Spleen (tissue), 11 donors: ENCODE results near the gene NPEPL1. TPM values are rescaled to one million over a fixed set of nuclear protein-coding genes. Genes with fewer than 3 reads are reported as not detected.

Source experiments
- DNase-seq: peaks from one replicate; pipeline ENCODE4 v3.0.0-alpha.2; 2020
- H3K27ac ChIP-seq, 8 donors: fragments of 200-600 bp; sonication (generic) in 7 of 8; 1 replicate in 4 of 8; 2 replicates in 4 of 8; pipeline versions ENCODE4 v1.5.0 to v1.8.0; 2016 to 2021; ENCODE audit warnings: inconsistent platforms in 4 of 8, mild to moderate bottlenecking in 4 of 8, moderate library complexity in 1 of 8
- H3K27me3 ChIP-seq, 7 donors: fragments of 200-600 bp; sonication (generic) in 6 of 7; replicated peaks in 1 of 7; 1 replicate in 4 of 7; 2 replicates in 3 of 7; pipeline versions ENCODE4 v1.5.0 to v1.8.0; 2016 to 2021; ENCODE audit warnings: inconsistent platforms in 3 of 7, mild to moderate bottlenecking in 1 of 7
- H3K36me3 ChIP-seq, 6 donors: fragments of 200-600 bp; sonication (generic) in 5 of 6; 1 replicate in 4 of 6; 2 replicates in 2 of 6; pipeline versions ENCODE4 v1.5.0 to v1.8.0; 2016 to 2021; ENCODE audit warnings: inconsistent platforms in 2 of 6
- H3K4me1 ChIP-seq, 6 donors: fragments of 200-600 bp; sonication (generic) in 5 of 6; 1 replicate in 3 of 6; 2 replicates in 3 of 6; pipeline versions ENCODE4 v1.5.0 to v1.8.0; 2016 to 2021; ENCODE audit warnings: inconsistent platforms in 3 of 6
- H3K4me3 ChIP-seq, 8 donors: fragments of 200-600 bp; sonication (generic) in 7 of 8; 1 replicate in 4 of 8; 2 replicates in 4 of 8; pipeline versions ENCODE4 v1.5.0 to v1.8.0; 2016 to 2021; ENCODE audit warnings: inconsistent platforms in 4 of 8, mild to moderate bottlenecking in 4 of 8, moderate library complexity in 2 of 8
- H3K9me3 ChIP-seq, 8 donors: fragments of 200-600 bp; sonication (generic) in 7 of 8; 1 replicate in 4 of 8; 2 replicates in 4 of 8; pipeline versions ENCODE4 v1.5.0 to v1.8.0; 2016 to 2021; ENCODE audit warnings: inconsistent platforms in 4 of 8
- POLR2A ChIP-seq, 3 donors: fragments of 450-650 bp; IDR thresholded peaks; one replicate each; pipeline ENCODE4 v1.5.1; 2017; ENCODE audit warnings: antibody characterized with exemption in 3 of 3, mild to moderate bottlenecking in 1 of 3
- POLR2AphosphoS5 ChIP-seq, 3 donors: sonication (generic); formaldehyde crosslinking; IDR thresholded peaks; one replicate each; pipeline ENCODE4 v1.5.1; 2017; ENCODE audit warnings: antibody characterized with exemption in 3 of 3
- WGBS, 5 donors: extraction: QIAGEN DNeasy Blood & Tissue Kit in 3 of 5; methylation state at CpG; one replicate each; pipeline versions ENCODE4 v1.1.5 to v1.1.7; 2013 to 2018; 5-methylcytosine and 5-hydroxymethylcytosine counted together
- intact Hi-C: fragments of 100-400 bp; cut with DNase I; formaldehyde crosslinking; loops from one replicate; pipeline ENCODE4 v1.15.0; 2023; ENCODE audit warnings: low total_unique reads
- polyA plus RNA-seq, 3 donors: library from polyadenylated mRNA; stranded (reverse); fragments of 200-250 nt; gene quantifications; one replicate each; pipeline ENCODE4 v1.2.1, GENCODE V29; 2013
- total RNA-seq, 7 donors: library from RNA; depleted of rRNA in 3 of 7; stranded (reverse); fragments of >200 nt in 3 of 7; fragmentation: NEBNext Ultra II Directional in 4 of 7; extraction: Animal tissue kit (Norgen Biotek cat#: 25700) in 4 of 7; gene quantifications; one replicate each; pipeline versions ENCODE4 v1.1.0 to v1.2.1, GENCODE V29; 2016 to 2021
- TF ChIP-seq, protein P1 (sequence below), 11 experiments: fragments of 200-600 bp in 7 of 11; fragments of 450-650 bp in 4 of 11; sonication (generic) in 4 of 11; IDR thresholded peaks in 8 of 11; conservative IDR thresholded peaks in 3 of 11; 1 replicate in 7 of 11; 2 replicates in 4 of 11; pipeline versions ENCODE4 v1.4.0 to v1.8.0; 2016 to 2021; ENCODE audit warnings: antibody characterized with exemption in 11 of 11, inconsistent platforms in 4 of 11, mild to moderate bottlenecking in 1 of 11
- donor health status: healthy with polysubstance abuse.
- donor health status: DM: no; HTN: no; CAD: no; lungs with moderate emphysema.
- donor health status: DM: no; HTN: no; CAD: no.
- donor health status: Bipolar disorder and iron deficiency.
- donor health status: healthy.
- donor health status: DM: no; HTN: no; CAD: no.
- donor health status: DM: yes; HTN: yes; CAD: no.

The NPEPL1 gene
- total and polyA plus RNA-seq, 10 donors = 19.3 to 61.7 (median 56.2) TPM

DNA sequence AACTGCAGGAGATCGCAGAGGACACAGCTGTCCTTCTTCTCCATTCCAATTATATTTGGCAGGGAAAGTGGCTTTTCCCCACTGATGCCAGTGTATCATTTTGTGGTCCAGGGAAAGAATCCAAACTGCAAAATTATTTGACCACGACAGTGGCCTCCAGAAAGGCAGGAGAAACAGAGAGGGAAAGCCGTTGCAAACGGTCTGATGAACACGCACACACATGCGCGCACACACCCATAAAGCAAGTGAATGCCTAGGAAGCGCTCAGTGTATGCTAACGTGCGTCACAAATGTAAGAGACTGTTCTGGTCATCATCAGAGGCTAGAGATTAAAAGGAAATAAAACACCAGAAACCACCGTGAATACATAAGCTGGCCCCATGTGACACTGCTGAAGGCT lies 54.0 kb downstream of the NPEPL1 start:
- WGBS, 5 donors = 65 to 84% (median 77%) methylated on average over 11 of the region's 11 CpGs
- no peaks in the 10 kb centered on the region for H3K36me3 ChIP-seq
- peaks cover 0 to 50% (median 0%) of the 10 kb centered on the region in 7 donors for H3K27me3 ChIP-seq
- no peaks in the 10 kb centered on the region for H3K9me3 ChIP-seq
- intact Hi-C loops = no loop called here
- no peak overlapping the region for H3K27ac ChIP-seq
- no peak for DNase-seq
- no peak for TF ChIP-seq POLR2A (IDR thresholded peaks at IDR 0.05)
- TF ChIP-seq, protein P1, sequence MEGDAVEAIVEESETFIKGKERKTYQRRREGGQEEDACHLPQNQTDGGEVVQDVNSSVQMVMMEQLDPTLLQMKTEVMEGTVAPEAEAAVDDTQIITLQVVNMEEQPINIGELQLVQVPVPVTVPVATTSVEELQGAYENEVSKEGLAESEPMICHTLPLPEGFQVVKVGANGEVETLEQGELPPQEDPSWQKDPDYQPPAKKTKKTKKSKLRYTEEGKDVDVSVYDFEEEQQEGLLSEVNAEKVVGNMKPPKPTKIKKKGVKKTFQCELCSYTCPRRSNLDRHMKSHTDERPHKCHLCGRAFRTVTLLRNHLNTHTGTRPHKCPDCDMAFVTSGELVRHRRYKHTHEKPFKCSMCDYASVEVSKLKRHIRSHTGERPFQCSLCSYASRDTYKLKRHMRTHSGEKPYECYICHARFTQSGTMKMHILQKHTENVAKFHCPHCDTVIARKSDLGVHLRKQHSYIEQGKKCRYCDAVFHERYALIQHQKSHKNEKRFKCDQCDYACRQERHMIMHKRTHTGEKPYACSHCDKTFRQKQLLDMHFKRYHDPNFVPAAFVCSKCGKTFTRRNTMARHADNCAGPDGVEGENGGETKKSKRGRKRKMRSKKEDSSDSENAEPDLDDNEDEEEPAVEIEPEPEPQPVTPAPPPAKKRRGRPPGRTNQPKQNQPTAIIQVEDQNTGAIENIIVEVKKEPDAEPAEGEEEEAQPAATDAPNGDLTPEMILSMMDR (IDR thresholded peaks at IDR 0.05 in 8 of 11, conservative IDR thresholded peaks at IDR 0.05 in 3 of 11) = no peak
- no peak for TF ChIP-seq POLR2AphosphoS5 (IDR thresholded peaks at IDR 0.05)
- H3K4me3 ChIP-seq = no peak overlapping the region
- no peaks in the 10 kb centered on the region for H3K4me1 ChIP-seq

DNA sequence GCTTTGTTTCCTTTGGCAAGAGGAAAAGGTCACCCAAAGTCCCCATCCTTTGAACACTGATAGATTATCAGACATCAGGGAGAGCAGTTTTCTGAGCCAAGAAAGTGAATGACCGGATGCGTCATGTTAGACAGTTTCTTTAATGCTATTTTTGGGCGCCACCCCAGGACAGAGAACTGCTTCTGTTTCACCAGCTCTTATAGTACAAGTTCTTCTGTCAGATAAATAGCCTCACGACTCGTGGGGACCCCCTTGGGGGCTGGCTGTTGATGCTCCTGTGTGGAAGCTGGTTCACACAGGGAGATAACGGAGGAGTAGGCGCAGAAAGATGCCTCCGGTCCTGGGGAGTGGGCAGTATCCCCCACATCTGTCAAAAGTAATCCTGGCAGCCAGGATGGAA lies 54.6 kb downstream of the NPEPL1 start:
- Histone ChIP-seq H3K9me3 (no peaks in the 10 kb centered on the region), H3K36me3 (no peaks in the 10 kb centered on the region), H3K27ac (no peak overlapping the region), H3K4me1 (no peaks in the 10 kb centered on the region), H3K4me3 (no peak overlapping the region), H3K27me3 (peaks cover 0 to 49% (median 0%) of the 10 kb centered on the region in 7 donors)
- intact Hi-C loops = no loop called here
- peak; percentile 31 for DNase-seq
- no peak for TF ChIP-seq POLR2AphosphoS5 (IDR thresholded peaks at IDR 0.05)
- TF ChIP-seq, protein P1 (IDR thresholded peaks at IDR 0.05 in 8 of 11, conservative IDR thresholded peaks at IDR 0.05 in 3 of 11) = no peak
- TF ChIP-seq POLR2A (IDR thresholded peaks at IDR 0.05) = no peak
- 63 to 84% (median 79%) methylated on average over 8 of the region's 8 CpGs for WGBS, 5 donors

DNA sequence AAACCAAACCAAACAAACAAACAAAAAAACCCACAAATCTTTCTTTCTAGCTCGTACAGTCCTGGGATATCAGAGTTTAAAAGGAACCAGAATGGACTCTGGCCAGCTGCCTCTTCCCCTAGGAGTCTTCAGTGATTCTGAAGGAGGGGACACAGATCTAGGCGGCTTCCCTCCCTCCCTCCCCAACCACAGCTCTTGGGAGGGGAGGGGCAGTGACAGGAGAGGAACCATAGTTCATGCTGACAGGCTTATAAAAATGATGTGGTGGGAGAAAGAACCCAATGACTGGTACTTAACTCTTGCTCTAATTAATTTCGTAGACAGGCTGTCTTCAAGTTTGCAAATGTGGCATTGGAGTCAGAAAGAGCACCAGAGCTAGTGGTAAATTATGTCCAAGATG lies 56.0 kb downstream of the NPEPL1 start:
- no peaks in the 10 kb centered on the region for H3K36me3 ChIP-seq
- H3K4me1 ChIP-seq = no peaks in the 10 kb centered on the region
- DNase-seq = no peak
- WGBS, 5 donors = 34 to 45% (median 40%) methylated on average over 3 of the region's 3 CpGs
- H3K27me3 ChIP-seq = peaks cover 0 to 42% (median 0%) of the 10 kb centered on the region in 7 donors
- TF ChIP-seq POLR2AphosphoS5 (IDR thresholded peaks at IDR 0.05) = no peak
- no peak overlapping the region for H3K27ac ChIP-seq
- H3K4me3 ChIP-seq = no peak overlapping the region
- intact Hi-C loops = no loop called here
- H3K9me3 ChIP-seq = no peaks in the 10 kb centered on the region

DNA sequence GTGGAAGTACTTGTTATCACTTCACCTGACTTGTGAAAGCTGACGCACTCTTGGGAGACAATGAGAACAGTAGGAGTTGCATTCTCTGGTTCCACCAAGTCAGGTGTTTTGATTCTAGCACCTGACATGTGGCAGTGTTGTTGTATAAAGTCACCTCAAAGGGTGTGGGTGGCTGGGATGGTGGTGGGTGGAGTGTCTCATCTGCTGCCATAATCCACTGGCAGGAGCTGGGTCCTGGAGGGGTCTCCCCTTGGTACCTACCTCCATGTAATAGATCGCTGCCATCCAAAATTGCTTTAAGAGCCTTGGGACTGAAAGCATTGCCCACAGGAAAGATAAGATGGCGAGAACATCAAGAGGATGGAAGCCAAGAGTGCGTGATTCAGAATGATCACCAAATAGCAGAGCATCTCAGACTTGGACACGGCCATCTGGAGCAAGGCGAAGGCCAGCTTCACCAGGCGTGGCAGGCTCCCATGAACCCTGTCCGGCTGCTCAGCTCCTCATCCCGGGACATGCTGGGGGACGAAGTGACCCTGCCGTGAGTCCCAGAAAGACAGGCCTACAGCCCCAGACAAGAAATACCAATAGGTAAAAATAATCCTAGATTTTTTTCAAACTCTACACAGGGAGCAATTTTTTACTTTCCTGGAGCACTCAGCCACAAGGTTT lies 56.6 kb downstream of the NPEPL1 start:
- H3K4me3 ChIP-seq = no peak overlapping the region
- peaks cover 0 to 43% (median 0%) of the 10 kb centered on the region in 7 donors for H3K27me3 ChIP-seq
- TF ChIP-seq POLR2A (IDR thresholded peaks at IDR 0.05) (no peak), POLR2AphosphoS5 (IDR thresholded peaks at IDR 0.05) (no peak)
- TF ChIP-seq, protein P1 (IDR thresholded peaks at IDR 0.05 in 8 of 11, conservative IDR thresholded peaks at IDR 0.05 in 3 of 11) = no peak
- H3K9me3 ChIP-seq = no peaks in the 10 kb centered on the region
- DNase-seq = peak; percentile 37
- no peaks in the 10 kb centered on the region for H3K36me3 ChIP-seq
- intact Hi-C loops = no loop called here
- no peak overlapping the region for H3K27ac ChIP-seq
- H3K4me1 ChIP-seq = no peaks in the 10 kb centered on the region
- WGBS, 5 donors = 87 to 94% (median 93%) methylated on average over 11 of the region's 11 CpGs
